Uterus (tissue), 2 donors: ENCODE data around the gene SRPRA.

Experiments used
- POLR2A ChIP-seq, 2 donors: fragments of 450-650 bp; IDR thresholded peaks; one replicate each; pipeline ENCODE4 v1.6.1; 2016; ENCODE audit warnings: antibody characterized with exemption in 2 of 2, mild to moderate bottlenecking in 1 of 2, moderate library complexity in 1 of 2
- TF ChIP-seq, protein P1 (sequence below), 4 experiments: fragments of 200-600 bp in 2 of 4; fragments of 450-650 bp in 2 of 4; sonication (generic) in 2 of 4; IDR thresholded peaks; one replicate each; pipeline ENCODE4 v1.5.1; 2016 to 2019; ENCODE audit warnings: antibody characterized with exemption in 4 of 4, mild to moderate bottlenecking in 2 of 4, moderate library complexity in 1 of 4

DNA sequence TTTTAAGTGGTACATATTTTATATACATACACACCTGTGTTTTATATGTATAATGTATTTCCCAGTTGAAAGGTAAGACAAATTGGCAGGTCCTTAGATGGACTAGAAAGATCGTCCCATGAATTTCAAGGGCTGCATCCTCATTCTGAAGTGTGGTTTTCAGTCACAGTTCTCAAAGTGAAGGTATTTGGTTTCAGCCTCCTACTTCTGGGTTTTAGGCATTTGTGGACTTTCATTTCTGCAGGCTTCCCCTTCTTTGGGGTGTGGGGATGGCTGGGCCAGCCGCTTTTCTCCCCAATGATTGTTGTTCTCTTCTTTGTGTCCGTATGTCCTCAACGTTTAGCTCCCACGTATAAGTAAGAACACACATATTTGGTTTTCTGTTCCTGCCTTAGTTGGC is 45.1 kb upstream of the SRPRA start:
- TF ChIP-seq POLR2A (IDR thresholded peaks at IDR 0.05), result no peak
- TF ChIP-seq, protein P1, sequence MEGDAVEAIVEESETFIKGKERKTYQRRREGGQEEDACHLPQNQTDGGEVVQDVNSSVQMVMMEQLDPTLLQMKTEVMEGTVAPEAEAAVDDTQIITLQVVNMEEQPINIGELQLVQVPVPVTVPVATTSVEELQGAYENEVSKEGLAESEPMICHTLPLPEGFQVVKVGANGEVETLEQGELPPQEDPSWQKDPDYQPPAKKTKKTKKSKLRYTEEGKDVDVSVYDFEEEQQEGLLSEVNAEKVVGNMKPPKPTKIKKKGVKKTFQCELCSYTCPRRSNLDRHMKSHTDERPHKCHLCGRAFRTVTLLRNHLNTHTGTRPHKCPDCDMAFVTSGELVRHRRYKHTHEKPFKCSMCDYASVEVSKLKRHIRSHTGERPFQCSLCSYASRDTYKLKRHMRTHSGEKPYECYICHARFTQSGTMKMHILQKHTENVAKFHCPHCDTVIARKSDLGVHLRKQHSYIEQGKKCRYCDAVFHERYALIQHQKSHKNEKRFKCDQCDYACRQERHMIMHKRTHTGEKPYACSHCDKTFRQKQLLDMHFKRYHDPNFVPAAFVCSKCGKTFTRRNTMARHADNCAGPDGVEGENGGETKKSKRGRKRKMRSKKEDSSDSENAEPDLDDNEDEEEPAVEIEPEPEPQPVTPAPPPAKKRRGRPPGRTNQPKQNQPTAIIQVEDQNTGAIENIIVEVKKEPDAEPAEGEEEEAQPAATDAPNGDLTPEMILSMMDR (IDR thresholded peaks at IDR 0.05), result no peak
